Effector memory CD8-positive, alpha-beta T cell (primary cell): Measurements from ENCODE around the gene OR4Q3.
"Not testable (repeated sequence)": the region's sequence is repeated elsewhere in the genome, so short reads cannot be mapped to it uniquely, and the experiment has no call there.

Experiments
- ATAC-seq: fragments of 150-1000 bp; cut with Tn5 transposase; replicated peaks from 2 replicates; pipeline ENCODE4 v1.10.0; 2021; ENCODE audit warnings: mild to moderate bottlenecking, moderate library complexity
- DNase-seq, 3 experiments: peaks; one replicate each; pipeline ENCODE4 v3.0.0; 2021
- H3K27ac Mint-ChIP-seq, 2 donors: one replicate each; pipeline ENCODE4 v1.8.0; 2022; ENCODE audit warnings: mild to moderate bottlenecking in 2 of 2, mixed read lengths in 2 of 2, moderate library complexity in 2 of 2
- H3K27me3 Mint-ChIP-seq, 2 donors: one replicate each; pipeline ENCODE4 v1.8.0; 2022; ENCODE audit warnings: mixed read lengths in 2 of 2
- H3K36me3 Mint-ChIP-seq: one replicate; pipeline ENCODE4 v1.8.0; 2022; ENCODE audit warnings: mild to moderate bottlenecking, moderate library complexity, mixed read lengths; ENCODE audit not compliant: insufficient read depth
- H3K4me1 Mint-ChIP-seq, 2 donors: one replicate each; pipeline ENCODE4 v1.8.0; 2022; ENCODE audit warnings: low read depth in 2 of 2, mixed read lengths in 2 of 2
- H3K4me3 Mint-ChIP-seq, 2 donors: one replicate each; pipeline ENCODE4 v1.8.0; 2022; ENCODE audit warnings: mild to moderate bottlenecking in 2 of 2, mixed read lengths in 2 of 2, moderate library complexity in 2 of 2
- H3K9me3 Mint-ChIP-seq, 2 donors: one replicate each; pipeline ENCODE4 v1.8.0; 2022; ENCODE audit warnings: mixed read lengths in 2 of 2
- total RNA-seq, 9 experiments: gene quantifications; one replicate each; lab custom pipeline; 2026; lab: John Stamatoyannopoulos, UW

OR4Q3 gene
- total RNA-seq: 0 to 0.11 (median 0) reads per million in 9 experiments

DNA sequence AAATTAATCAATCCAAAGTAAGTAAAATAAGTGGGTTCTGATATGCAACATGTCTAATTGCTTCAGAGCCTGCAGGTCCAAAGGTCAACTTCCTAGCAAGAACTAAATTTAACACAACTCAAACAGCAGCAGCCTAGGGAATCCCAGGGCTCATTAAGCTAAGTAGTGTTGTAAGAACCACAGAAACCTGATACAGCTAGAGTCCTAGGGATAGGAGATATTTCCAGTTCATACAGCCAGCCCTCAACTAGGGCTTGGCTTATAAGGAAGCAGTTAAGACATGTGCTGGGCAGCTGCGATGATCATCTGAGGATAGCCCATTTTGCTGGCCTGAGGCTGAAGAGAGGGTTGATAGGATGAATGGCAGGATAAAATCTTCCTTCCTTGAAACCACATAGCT is at the start of gene OR4Q3:
Gene OR4Q3, plus strand, starts transcription at position 316 of the 400 bp plus-strand sequence.
- Mint-ChIP-seq H3K4me1 (no peaks in the 10 kb centered on the region), H3K4me3 (no peak within 1 kb of the TSS), H3K27ac (no peak within 1 kb of the TSS), H3K36me3 (no peaks in the 10 kb centered on the region), H3K9me3 (peaks cover 0 to 8% of the 10 kb centered on the region in 2 donors), H3K27me3 (peaks cover 0 to 9% of the 10 kb centered on the region in 2 donors)
- ATAC-seq: no peak
- no peak for DNase-seq

DNA sequence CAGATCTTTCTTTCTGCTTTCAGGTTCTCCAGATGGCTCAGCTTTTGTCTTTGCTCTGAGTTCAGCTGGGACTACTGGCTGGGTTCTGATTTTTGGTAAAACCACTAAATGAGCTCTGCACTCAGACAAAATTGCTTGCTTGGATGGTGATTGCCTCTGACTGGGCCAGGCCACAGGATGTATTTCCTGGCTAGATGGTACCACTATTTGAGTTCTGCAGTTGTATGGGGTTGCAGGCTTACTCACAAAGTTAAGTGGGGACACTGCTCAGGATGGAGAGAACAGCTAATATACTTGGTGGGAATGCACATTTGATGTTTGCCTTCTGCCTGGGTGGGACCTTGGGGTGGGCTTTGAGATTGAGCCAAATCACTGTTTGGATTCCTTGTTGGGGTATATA is 14.0 kb upstream of the OR4Q3 start:
- Mint-ChIP-seq H3K36me3 (no peaks in the 10 kb centered on the region), H3K27ac (no peak overlapping the region), H3K4me3 (no peak overlapping the region), H3K4me1 (no peaks in the 10 kb centered on the region), H3K9me3 (peaks cover 0 to 6% of the 10 kb centered on the region in 2 donors), H3K27me3 (no peaks in the 10 kb centered on the region)
- ATAC-seq: no peak
- no peak for DNase-seq

DNA sequence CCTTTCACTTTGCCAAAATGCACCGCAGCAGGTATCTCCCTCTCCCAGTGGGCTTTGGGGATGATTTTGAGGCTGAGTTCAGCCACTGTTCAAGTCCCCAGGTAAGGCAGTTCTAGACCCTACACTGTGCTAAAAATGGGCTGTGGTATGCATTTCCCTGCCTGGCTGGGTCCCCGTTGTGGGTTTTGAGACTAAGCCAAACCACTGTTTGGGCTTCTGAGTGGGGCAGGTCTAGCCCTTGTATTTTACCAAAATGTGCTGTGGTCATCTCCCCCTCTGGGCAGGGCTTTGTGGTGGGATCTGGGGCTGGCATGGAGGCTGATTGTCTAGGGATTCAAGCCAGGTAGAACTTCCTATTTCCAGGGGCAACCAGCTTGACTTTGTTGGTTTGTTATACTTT is 13.6 kb upstream of the OR4Q3 start:
- Mint-ChIP-seq H3K27me3 (no peaks in the 10 kb centered on the region), H3K36me3 (no peaks in the 10 kb centered on the region), H3K4me1 (no peaks in the 10 kb centered on the region), H3K27ac (no peak overlapping the region), H3K4me3 (no peak overlapping the region), H3K9me3 (peaks cover 0 to 6% of the 10 kb centered on the region in 2 donors)
- ATAC-seq (no peak), DNase-seq (no peak)

DNA sequence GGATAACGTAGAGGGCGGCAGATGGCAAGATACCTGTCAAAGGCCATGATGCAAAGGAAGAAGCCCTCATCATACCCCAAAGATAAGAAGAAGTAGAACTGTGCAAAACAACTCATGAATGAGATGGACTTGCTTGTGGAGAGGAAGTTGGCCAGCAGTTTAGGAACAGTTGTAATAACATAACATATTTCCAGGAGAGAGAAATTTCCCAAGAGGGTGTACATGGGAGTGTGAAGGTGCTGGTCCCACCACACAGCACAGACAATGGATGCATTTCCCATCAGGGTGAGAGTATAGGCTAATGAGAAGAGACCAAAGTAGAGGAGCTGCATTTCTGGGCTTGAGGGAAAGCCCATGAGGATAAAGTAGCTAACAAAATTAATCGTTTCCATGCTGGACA is 9.5 kb upstream of the OR4Q3 start:
- H3K4me1 Mint-ChIP-seq, H3K9me3 Mint-ChIP-seq: not testable (repeated sequence)

DNA sequence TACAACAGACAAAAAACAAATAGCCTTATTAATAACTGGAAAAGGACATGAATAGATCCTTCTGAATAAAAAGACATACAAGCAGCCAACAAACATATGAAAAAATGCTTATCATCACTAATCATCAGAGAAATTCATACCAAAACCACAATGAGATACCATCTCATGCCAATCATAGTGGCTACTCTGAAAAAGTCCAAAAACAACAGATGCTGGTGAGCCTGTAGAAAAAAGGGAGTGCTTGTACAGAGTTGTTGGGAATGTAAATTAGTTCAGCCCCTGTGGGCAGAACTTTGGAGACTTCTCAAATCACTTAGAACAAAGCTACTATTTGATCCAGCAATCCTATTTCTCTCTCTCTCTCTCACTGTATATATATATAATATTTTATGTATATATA is 8.9 kb downstream of the OR4Q3 start:
- H3K4me1 Mint-ChIP-seq, H3K4me3 Mint-ChIP-seq, DNase-seq, ATAC-seq, H3K27ac Mint-ChIP-seq, H3K36me3 Mint-ChIP-seq, H3K27me3 Mint-ChIP-seq, H3K9me3 Mint-ChIP-seq: not testable (repeated sequence)

More for the DNA sequence above, 9.5 kb upstream of the OR4Q3 start:
- H3K27me3 Mint-ChIP-seq, H3K4me3 Mint-ChIP-seq, DNase-seq, ATAC-seq, H3K27ac Mint-ChIP-seq, H3K36me3 Mint-ChIP-seq: not testable (repeated sequence)

DNA sequence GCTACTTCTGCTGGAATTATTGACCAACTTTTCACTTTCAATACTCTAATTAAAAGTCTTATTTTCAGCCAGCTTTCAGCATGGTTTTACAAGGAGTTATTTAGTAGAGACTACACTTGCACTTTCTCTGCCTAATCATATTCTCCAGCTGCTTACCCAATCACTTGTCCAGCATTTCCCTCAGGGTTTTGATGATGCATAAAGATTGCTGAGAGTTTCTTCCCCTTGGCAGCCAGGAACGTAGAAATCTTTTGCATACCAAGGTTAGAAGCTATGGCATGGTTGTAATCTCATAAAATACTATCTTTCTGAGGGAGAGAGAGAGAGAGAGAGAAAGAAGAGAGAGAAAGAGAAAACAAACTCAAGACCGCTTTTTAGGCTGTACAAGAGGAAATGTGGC is 10.8 kb downstream of the OR4Q3 start:
- Mint-ChIP-seq H3K27me3 (no peaks in the 10 kb centered on the region), H3K4me1 (no peaks in the 10 kb centered on the region), H3K27ac (no peak overlapping the region), H3K4me3 (no peak overlapping the region), H3K36me3 (no peaks in the 10 kb centered on the region), H3K9me3 (no peaks in the 10 kb centered on the region)
- ATAC-seq (no peak), DNase-seq (no peak)

DNA sequence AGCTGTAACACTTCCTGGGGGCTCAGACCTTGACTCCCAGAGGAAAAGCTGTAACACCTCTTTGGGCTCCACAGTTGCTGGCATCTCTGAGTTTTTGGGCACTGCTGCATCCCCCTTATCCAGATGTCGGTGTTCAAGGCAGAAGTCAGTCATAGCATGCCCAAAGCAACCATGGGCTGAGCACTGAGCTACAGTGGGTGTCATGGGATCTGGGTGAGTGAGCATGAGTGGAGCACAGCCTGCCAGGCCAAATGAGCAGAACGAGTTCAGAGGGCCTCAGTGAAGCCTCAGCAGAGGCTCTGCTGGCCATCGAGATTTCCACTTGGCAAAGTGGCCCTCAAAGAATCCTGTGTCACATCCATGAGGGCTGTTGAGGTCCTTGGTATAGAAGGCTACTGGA is 28.1 kb downstream of the OR4Q3 start:
- not testable (repeated sequence) for H3K27me3 Mint-ChIP-seq, ATAC-seq, H3K36me3 Mint-ChIP-seq, DNase-seq, H3K9me3 Mint-ChIP-seq, H3K4me1 Mint-ChIP-seq, H3K4me3 Mint-ChIP-seq, H3K27ac Mint-ChIP-seq

DNA sequence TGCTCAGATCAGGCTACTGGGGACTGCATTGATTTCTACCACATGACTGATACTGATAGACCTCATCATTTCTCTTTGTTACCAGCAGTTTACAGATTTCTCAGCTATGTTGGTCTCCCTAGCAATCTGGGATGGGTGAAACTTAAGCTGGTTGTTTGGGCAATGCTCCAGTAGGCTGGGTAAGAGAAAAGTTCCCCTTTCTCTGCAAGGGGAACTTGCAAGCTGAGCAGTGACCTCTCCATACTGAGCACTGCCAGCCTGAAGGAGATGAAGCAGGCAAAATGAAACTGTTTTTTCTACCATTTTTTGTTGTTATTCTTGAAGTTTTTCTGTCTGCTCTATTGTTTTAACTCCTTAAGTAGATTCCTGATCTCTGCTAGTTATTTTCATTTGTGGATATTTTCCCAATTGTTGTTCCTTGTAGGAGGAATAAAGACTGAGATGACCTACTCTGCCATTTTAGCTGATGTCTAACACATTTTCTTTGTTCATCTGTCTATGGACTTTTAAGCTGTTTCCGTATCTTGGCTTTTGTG is 28.6 kb downstream of the OR4Q3 start:
- H3K4me3 Mint-ChIP-seq: no peak overlapping the region
- ATAC-seq: no peak
- H3K27ac Mint-ChIP-seq: no peak overlapping the region
- no peaks in the 10 kb centered on the region for H3K36me3 Mint-ChIP-seq
- H3K27me3 Mint-ChIP-seq: no peaks in the 10 kb centered on the region
- H3K9me3 Mint-ChIP-seq: peaks cover 0 to 10% of the 10 kb centered on the region in 2 donors
- no peaks in the 10 kb centered on the region for H3K4me1 Mint-ChIP-seq
- DNase-seq: no peak

DNA sequence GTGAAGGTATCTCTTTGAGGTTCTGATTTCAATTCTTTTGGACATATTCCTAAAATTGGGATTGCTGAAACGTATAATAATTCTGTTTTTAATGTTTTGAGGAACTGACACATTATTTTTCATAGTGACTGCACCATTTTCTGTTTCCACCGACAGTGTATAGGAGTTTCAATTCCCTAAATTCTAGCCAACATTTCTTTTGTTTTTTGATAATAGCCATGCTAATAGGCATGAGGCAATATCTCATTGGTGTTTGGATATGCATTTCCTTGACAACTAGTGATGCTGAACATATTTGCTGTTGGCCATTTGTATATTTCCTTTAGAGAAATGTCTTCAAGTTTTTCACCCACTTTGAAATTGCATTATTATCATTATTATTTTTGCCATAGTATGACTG is 29.1 kb downstream of the OR4Q3 start:
- DNase-seq, H3K4me1 Mint-ChIP-seq, H3K27me3 Mint-ChIP-seq, ATAC-seq, H3K36me3 Mint-ChIP-seq, H3K27ac Mint-ChIP-seq, H3K4me3 Mint-ChIP-seq, H3K9me3 Mint-ChIP-seq: not testable (repeated sequence)

DNA sequence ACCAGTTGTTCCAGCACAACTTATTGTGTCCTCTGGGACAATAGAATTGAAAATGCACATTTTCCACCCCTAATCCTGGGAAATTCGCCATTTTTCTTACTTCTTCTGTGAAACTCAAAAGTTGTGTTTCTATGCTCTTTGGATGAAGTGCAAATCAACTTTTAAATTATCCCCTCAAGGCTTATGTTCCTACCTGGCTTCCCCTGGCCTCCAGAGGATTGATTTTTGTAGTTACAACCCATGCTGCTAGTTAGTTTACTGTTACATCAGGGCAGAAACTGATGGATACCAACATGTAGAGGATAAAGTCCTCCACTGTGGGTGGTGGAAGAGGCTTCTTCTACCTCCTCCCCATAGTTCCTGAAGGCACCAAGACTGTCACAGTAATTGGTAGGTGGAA is 29.8 kb downstream of the OR4Q3 start, which contains the start of gene OR4M1:
Gene OR4M1, plus strand, starts transcription at position 301 of the 400 bp plus-strand sequence. CDS start 6,819 bp downstream, outside the sequence.
- not testable (repeated sequence) for H3K4me1 Mint-ChIP-seq, H3K27me3 Mint-ChIP-seq, DNase-seq, H3K27ac Mint-ChIP-seq, H3K4me3 Mint-ChIP-seq, ATAC-seq, H3K9me3 Mint-ChIP-seq, H3K36me3 Mint-ChIP-seq

DNA sequence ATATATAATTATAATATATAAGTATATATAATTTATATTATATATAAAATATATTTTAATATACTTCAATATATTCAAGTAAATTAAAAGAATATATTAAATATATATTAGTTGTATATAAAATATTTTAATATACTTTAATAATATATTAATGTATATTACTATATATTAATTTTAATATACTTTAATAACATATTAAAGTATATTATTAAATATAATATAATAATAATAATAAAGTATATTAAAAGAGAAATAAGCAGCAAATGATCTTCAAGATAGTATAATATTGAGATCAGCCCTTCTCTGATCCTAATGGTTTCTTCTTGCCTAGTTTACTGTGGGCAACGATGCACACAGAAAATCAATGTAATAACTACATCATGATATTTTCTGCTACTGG is 32.2 kb downstream of the OR4Q3 start:
- DNase-seq (no peak), ATAC-seq (no peak)
- no peaks in the 10 kb centered on the region for H3K36me3 Mint-ChIP-seq
- peaks cover 0 to 10% of the 10 kb centered on the region in 2 donors for H3K9me3 Mint-ChIP-seq
- H3K4me1 Mint-ChIP-seq: no peaks in the 10 kb centered on the region
- H3K4me3 Mint-ChIP-seq: no peak overlapping the region
- no peak overlapping the region for H3K27ac Mint-ChIP-seq
- peaks cover 0 to 7% of the 10 kb centered on the region in 2 donors for H3K27me3 Mint-ChIP-seq

DNA sequence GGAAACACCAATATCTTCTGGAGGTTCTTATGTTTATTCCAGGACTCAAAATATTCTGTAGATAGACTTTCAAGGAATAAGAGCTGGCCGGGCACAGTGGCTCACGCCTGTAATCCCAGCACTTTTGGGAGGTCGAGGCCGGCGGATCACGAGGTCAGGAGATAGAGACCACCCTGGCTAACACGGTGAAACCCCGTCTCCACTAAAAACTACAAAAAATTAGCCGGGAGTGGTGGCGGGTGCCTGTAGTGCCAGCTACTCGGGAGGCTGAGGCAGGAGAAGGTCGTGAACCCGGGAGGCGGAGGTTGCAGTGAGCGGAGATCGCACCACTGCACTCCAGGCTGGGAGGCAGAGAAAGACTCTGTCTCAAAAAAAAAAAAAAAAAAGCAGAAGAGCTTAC is 42.5 kb downstream of the OR4Q3 start:
- H3K9me3 Mint-ChIP-seq, H3K27ac Mint-ChIP-seq, H3K4me1 Mint-ChIP-seq, H3K36me3 Mint-ChIP-seq, ATAC-seq, DNase-seq, H3K4me3 Mint-ChIP-seq, H3K27me3 Mint-ChIP-seq: not testable (repeated sequence)

DNA sequence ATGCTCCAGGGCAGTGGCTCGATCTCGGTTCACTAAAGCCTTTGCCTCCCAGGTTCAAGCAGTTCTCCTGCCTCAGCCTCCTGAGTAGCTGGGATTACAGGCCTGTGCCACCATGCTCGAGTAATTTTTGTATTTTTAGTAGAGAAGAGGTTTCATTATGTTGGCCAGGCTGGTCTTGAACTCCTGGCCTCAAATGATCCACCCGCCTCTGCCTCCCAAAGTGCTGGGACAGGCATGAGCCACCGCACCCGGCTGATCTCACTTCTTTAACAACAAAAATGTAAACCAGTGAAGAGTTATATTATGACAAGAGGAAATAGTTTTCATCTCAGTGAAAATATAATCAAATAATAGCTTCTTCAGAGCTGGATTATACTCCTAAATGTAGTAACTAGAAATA is 43.9 kb downstream of the OR4Q3 start:
- not testable (repeated sequence) for H3K4me1 Mint-ChIP-seq, H3K4me3 Mint-ChIP-seq, DNase-seq, H3K9me3 Mint-ChIP-seq, H3K27me3 Mint-ChIP-seq, H3K27ac Mint-ChIP-seq, H3K36me3 Mint-ChIP-seq, ATAC-seq

DNA sequence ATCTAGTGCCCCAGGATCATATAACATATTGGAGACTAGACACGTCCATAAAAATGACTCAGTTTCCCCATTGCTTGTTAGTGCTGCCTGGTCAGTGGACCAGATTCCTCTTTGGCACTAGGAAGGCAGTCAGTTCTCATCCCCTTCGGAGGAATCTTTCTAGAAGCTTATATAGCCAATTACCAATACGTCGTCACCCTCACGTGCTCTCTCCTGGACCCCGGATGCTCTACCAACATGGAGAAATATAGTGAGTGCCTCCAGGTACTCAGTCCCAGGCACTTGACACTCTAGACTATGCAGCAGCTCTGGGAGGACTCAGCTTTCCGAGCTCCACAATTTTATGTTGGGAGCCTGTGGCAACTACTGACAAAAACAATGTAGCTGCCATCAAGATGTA is 44.8 kb downstream of the OR4Q3 start:
- H3K9me3 Mint-ChIP-seq: not testable (repeated sequence)

More for the DNA sequence above, 44.8 kb downstream of the OR4Q3 start:
- not testable (repeated sequence) for H3K36me3 Mint-ChIP-seq, H3K27me3 Mint-ChIP-seq, H3K27ac Mint-ChIP-seq, H3K4me1 Mint-ChIP-seq, ATAC-seq, H3K4me3 Mint-ChIP-seq, DNase-seq
